ENCODE measurements around the gene SRP54. TPM values are rescaled to one million over a fixed set of nuclear protein-coding genes. Genes with fewer than 3 reads are reported as not detected.

Gene SRP54
- total RNA-seq, 1 experiment from 2014 or later = 75.5 TPM

- Histone ChIP-seq H3K36me3 (ENCODE audit: low read depth, low read length) (peaks cover 4% of the 10 kb centered on the region; the same call in 1 of the 2 replicates), H2AFZ (ENCODE audit: low read length) (peak overlapping the region; percentile 92), H3K27me3 (ENCODE audit: low read length) (no peaks in the 10 kb centered on the region), H3K9me3 (ENCODE audit: low read length) (no peaks in the 10 kb centered on the region), H3K4me2 (ENCODE audit: low read length) (peak overlapping the region; percentile 91), H3K4me1 (ENCODE audit: insufficient read depth, low read length) (peaks cover 38% of the 10 kb centered on the region), H3K9me2 (replicated peaks; ENCODE audit: low read length) (no peaks in the 10 kb centered on the region), H3F3A (ENCODE audit: low read length, unreplicated experiment) (no peaks in the 10 kb centered on the region), H3K27ac (ENCODE audit: low read length) (peak overlapping the region; percentile 75), H3K9ac (ENCODE audit: low read length) (peak overlapping the region; percentile 82), H4K20me1 (ENCODE audit: low read length) (no peaks in the 10 kb centered on the region), H3K4me3 (ENCODE audit: low read length) (peak overlapping the region; percentile 87), H3K79me2 (ENCODE audit: low read length) (peaks cover 31% of the 10 kb centered on the region)
- TF ChIP-seq EZH2 (IDR thresholded peaks at IDR 0.05; ENCODE audit: low read length, unreplicated experiment) (no peak), EZH2phosphoT487 (IDR thresholded peaks at IDR 0.05; ENCODE audit: borderline replicate concordance, low read length) (no peak), CTCF (conservative IDR thresholded peaks at IDR 0.05; ENCODE audit: low read depth, low read length) (no peak)
- ATAC-seq (peak; percentile 37), DNase-seq (peak; percentile 35)
- CTCF ChIA-PET = no interaction called here
- intact Hi-C loops (cut with micrococcal nuclease) = loop anchor here (1.0 to 5.0 kb wide), 4 partner anchors 35 to 358 kb away; partner anchors contain the start of genes NFKBIA, PRORP and SRP54
- POLR2A ChIA-PET (ENCODE audit: unreplicated experiment) = interaction anchor here (0.6 to 1.9 kb wide), 6 partner anchors 64 to 433 kb away, joined by 3 to 10 read pairs (median 4); partner anchors contain the start of genes PPP2R3C, PRORP and SRP54
- BruUV-seq (replicated peaks) = TSS peak; percentile 53
Measured at GRCh38 chr14:35046751-35047536, 64.2 kb downstream of the SRP54 start.

GRCh38 chr14:35047976-35048513 is 65.3 kb downstream of the SRP54 start:
- H3K4me2 ChIP-seq (ENCODE audit: low read length) = peak overlapping the region; percentile 91
- BruUV-seq (replicated peaks) = no TSS peak
- POLR2A ChIA-PET (ENCODE audit: unreplicated experiment) = interaction anchor here (0.5 kb wide), 1 partner anchor 66 kb away, joined by 4 read pairs; no protein-coding TSS in a partner anchor
- H3K4me3 ChIP-seq (ENCODE audit: low read length) = peak overlapping the region; percentile 87
- no peaks in the 10 kb centered on the region for H3K9me3 ChIP-seq (ENCODE audit: low read length)
- peaks cover 31% of the 10 kb centered on the region for H3K79me2 ChIP-seq (ENCODE audit: low read length)
- H3K27ac ChIP-seq (ENCODE audit: low read length) = no peak overlapping the region
- peaks cover 4% of the 10 kb centered on the region; the same call in 1 of the 2 replicates for H3K36me3 ChIP-seq (ENCODE audit: low read depth, low read length)
- no peak for ATAC-seq
- no peak overlapping the region for H3K9ac ChIP-seq (ENCODE audit: low read length)
- no peaks in the 10 kb centered on the region for H3K9me2 ChIP-seq (replicated peaks; ENCODE audit: low read length)
- H3F3A ChIP-seq (ENCODE audit: low read length, unreplicated experiment) = no peaks in the 10 kb centered on the region
- no peaks in the 10 kb centered on the region for H3K27me3 ChIP-seq (ENCODE audit: low read length)
- no peak for TF ChIP-seq CTCF (conservative IDR thresholded peaks at IDR 0.05; ENCODE audit: low read depth, low read length)
- no peak for TF ChIP-seq EZH2 (IDR thresholded peaks at IDR 0.05; ENCODE audit: low read length, unreplicated experiment)
- TF ChIP-seq EZH2phosphoT487 (IDR thresholded peaks at IDR 0.05; ENCODE audit: borderline replicate concordance, low read length) = no peak
- H2AFZ ChIP-seq (ENCODE audit: low read length) = no peak overlapping the region
- CTCF ChIA-PET = no interaction called here
- intact Hi-C loops (cut with micrococcal nuclease) = loop anchor here (2.0 to 5.0 kb wide), 2 partner anchors 34 to 357 kb away; partner anchors contain the start of gene NFKBIA
- peaks cover 42% of the 10 kb centered on the region for H3K4me1 ChIP-seq (ENCODE audit: insufficient read depth, low read length)
- no peaks in the 10 kb centered on the region for H4K20me1 ChIP-seq (ENCODE audit: low read length)
- no peak for DNase-seq
